ENCODE results near the gene ABCA2. TPM values are rescaled to one million over a fixed set of nuclear protein-coding genes. Genes with fewer than 3 reads are reported as not detected.

ABCA2 gene
- total RNA-seq, 1 experiment from 2014 or later: 114 TPM

DNA sequence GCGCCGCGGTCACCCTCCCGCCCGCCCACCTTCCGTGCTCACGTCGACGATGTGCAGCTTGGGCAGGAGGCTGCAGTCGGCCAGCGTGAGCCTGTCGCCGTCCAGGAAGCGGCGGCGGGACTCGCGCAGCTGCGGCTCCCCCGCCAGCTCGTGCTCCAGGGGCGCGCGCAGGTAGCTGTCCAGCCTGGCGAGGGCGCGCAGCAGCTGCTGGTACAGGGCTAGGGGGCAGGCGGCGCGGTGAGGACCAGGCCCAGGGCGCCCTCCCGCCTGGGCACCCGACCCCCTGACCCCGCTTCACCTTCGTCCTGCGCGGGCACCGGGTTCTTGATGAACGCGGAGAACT, 33.2 kb downstream of the ABCA2 start:
- ChIA-PET POLR2A (no interaction called here), RAD21 (ENCODE audit: low non-redundant PET in 1 of 2, low total read pairs in 2 of 2, uncharacterized antibody in 2 of 2, unreplicated experiment in 2 of 2) (no interaction called here), CTCF (no interaction called here)
- Histone ChIP-seq H3K9me3 (ENCODE audit: control insufficient read depth in 1 of 2, insufficient read depth in 1 of 2, low read depth in 1 of 2, low read length in 2 of 2) (no peaks in the 10 kb centered on the region; a peak in 1 of 4 replicates), H3K4me2 (ENCODE audit: low read length) (peak overlapping the region; percentile 88; the same call in 1 of the 2 replicates), H2AFZ (ENCODE audit: low read depth, low read length, poor library complexity, severe bottlenecking) (no peak overlapping the region), H3K27me3 (ENCODE audit: insufficient read depth, low read length) (no peaks in the 10 kb centered on the region), H3K36me3 (ENCODE audit: control insufficient read depth in 1 of 2, insufficient read depth in 2 of 2, low read length in 2 of 2) (peaks cover 0 to 12% of the 10 kb centered on the region in 2 experiments; a peak in 2 of 4 replicates), H3K27ac (ENCODE audit: low read depth, low read length) (peak overlapping the region; percentile 95; the same call in 1 of the 2 replicates), H3K79me2 (ENCODE audit: insufficient read depth, low read length) (peaks cover 20% of the 10 kb centered on the region), H3K4me3 (replicated peaks in 1 of 2; ENCODE audit: low read depth in 1 of 2, low read length in 2 of 2) (no peak overlapping the region), H4K20me1 (ENCODE audit: insufficient read depth) (no peaks in the 10 kb centered on the region), H3K4me1 (ENCODE audit: control insufficient read depth in 1 of 2, insufficient read depth in 2 of 2, low read length in 2 of 2) (peaks cover 52 to 70% of the 10 kb centered on the region in 2 experiments), H3K9ac (ENCODE audit: low read length) (no peak overlapping the region), H3K9me2 (ENCODE audit: insufficient read depth) (no peaks in the 10 kb centered on the region)
- BruUV-seq (replicated peaks): no TSS peak
- intact Hi-C loops (cut with micrococcal nuclease): no loop called here
- DNase-seq (ENCODE audit: low read depth, low spot score) (no peak), ATAC-seq (no peak)
- TF ChIP-seq CEBPB (IDR thresholded peaks at IDR 0.05; ENCODE audit: low read depth) (no peak), SIN3A (IDR thresholded peaks at IDR 0.05; ENCODE audit: low read depth) (no peak), TCF7L2 (IDR thresholded peaks at IDR 0.05; ENCODE audit: borderline replicate concordance, extremely low read depth, insufficient read depth, insufficient read length) (no peak), EZH2phosphoT487 (IDR thresholded peaks at IDR 0.05; ENCODE audit: borderline replicate concordance) (no peak), EZH2 (IDR thresholded peaks at IDR 0.05) (no peak), POLR2A (IDR thresholded peaks at IDR 0.05; ENCODE audit: borderline replicate concordance, extremely low read depth, insufficient read depth, insufficient read length) (no peak), EGR1 (IDR thresholded peaks at IDR 0.05; ENCODE audit: low read depth) (no peak), SRF (IDR thresholded peaks at IDR 0.05; ENCODE audit: low read depth) (no peak), POLR2AphosphoS5 (IDR thresholded peaks at IDR 0.05; ENCODE audit: low read depth, low read length) (no peak), SP1 (IDR thresholded peaks at IDR 0.05; ENCODE audit: low read depth) (no peak)
- TF ChIP-seq, protein P1, sequence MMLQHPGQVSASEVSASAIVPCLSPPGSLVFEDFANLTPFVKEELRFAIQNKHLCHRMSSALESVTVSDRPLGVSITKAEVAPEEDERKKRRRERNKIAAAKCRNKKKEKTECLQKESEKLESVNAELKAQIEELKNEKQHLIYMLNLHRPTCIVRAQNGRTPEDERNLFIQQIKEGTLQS (IDR thresholded peaks at IDR 0.05): no peak
- TF ChIP-seq, protein P2, sequence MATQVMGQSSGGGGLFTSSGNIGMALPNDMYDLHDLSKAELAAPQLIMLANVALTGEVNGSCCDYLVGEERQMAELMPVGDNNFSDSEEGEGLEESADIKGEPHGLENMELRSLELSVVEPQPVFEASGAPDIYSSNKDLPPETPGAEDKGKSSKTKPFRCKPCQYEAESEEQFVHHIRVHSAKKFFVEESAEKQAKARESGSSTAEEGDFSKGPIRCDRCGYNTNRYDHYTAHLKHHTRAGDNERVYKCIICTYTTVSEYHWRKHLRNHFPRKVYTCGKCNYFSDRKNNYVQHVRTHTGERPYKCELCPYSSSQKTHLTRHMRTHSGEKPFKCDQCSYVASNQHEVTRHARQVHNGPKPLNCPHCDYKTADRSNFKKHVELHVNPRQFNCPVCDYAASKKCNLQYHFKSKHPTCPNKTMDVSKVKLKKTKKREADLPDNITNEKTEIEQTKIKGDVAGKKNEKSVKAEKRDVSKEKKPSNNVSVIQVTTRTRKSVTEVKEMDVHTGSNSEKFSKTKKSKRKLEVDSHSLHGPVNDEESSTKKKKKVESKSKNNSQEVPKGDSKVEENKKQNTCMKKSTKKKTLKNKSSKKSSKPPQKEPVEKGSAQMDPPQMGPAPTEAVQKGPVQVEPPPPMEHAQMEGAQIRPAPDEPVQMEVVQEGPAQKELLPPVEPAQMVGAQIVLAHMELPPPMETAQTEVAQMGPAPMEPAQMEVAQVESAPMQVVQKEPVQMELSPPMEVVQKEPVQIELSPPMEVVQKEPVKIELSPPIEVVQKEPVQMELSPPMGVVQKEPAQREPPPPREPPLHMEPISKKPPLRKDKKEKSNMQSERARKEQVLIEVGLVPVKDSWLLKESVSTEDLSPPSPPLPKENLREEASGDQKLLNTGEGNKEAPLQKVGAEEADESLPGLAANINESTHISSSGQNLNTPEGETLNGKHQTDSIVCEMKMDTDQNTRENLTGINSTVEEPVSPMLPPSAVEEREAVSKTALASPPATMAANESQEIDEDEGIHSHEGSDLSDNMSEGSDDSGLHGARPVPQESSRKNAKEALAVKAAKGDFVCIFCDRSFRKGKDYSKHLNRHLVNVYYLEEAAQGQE (IDR thresholded peaks at IDR 0.05; ENCODE audit: low read depth): no peak
- TF ChIP-seq, protein P3, sequence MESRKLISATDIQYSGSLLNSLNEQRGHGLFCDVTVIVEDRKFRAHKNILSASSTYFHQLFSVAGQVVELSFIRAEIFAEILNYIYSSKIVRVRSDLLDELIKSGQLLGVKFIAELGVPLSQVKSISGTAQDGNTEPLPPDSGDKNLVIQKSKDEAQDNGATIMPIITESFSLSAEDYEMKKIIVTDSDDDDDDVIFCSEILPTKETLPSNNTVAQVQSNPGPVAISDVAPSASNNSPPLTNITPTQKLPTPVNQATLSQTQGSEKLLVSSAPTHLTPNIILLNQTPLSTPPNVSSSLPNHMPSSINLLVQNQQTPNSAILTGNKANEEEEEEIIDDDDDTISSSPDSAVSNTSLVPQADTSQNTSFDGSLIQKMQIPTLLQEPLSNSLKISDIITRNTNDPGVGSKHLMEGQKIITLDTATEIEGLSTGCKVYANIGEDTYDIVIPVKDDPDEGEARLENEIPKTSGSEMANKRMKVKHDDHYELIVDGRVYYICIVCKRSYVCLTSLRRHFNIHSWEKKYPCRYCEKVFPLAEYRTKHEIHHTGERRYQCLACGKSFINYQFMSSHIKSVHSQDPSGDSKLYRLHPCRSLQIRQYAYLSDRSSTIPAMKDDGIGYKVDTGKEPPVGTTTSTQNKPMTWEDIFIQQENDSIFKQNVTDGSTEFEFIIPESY (IDR thresholded peaks at IDR 0.05; ENCODE audit: extremely low read depth, insufficient replicate concordance, low read length): no peak

Data from HCT116 (cell line).